G401 (cell line): ENCODE results near the gene KCNN4. TPM values are rescaled to one million over a fixed set of nuclear protein-coding genes. Genes with fewer than 3 reads are reported as not detected.
"Not testable (repeated sequence)": the region's sequence is repeated elsewhere in the genome, so short reads cannot be mapped to it uniquely, and the experiment has no call there.

ENCODE experiments used
- DNase-seq: peaks from one replicate; pipeline ENCODE4 v3.0.0-alpha.2; 2015; ENCODE audit warnings: low spot score
- in situ Hi-C: cut with HindIII; loops from 2 replicates; pipeline ENCODE4 v1.10.0; 2016; ENCODE audit warnings: low sequenced_read_pairs, mixed read lengths
- total RNA-seq: library from RNA; depleted of rRNA; stranded (reverse); fragments of >200 nt; shearing (Covaris generic); gene quantifications from 2 replicates; pipeline ENCODE4 v1.2.3, GENCODE V29; 2014; rRNA removed

KCNN4 gene
- total RNA-seq, result 4.2 and 5.7 TPM in 2 replicates

GRCh38 chr19:43780706-43781525 lies at the start of gene KCNN4:
TSS of gene KCNN4 (minus strand) at chr19:43780973. CDS start at chr19:43780861, 112 bp downstream.
- DNase-seq, result no peak
- in situ Hi-C loops, result no loop called here

- DNase-seq, result peak; percentile 98
- in situ Hi-C loops, result no loop called here
These were observed 46.3 kb upstream of the KCNN4 start, which contains the start of gene ZNF283 for GRCh38 chr19:43826787-43827754. TSS of gene ZNF283 (plus strand) at chr19:43827321. CDS start at chr19:43833505, 6,184 bp downstream.

GRCh38 chr19:43824572-43824971 lies 43.8 kb upstream of the KCNN4 start:
- DNase-seq, in situ Hi-C loops: not testable (repeated sequence)

- in situ Hi-C loops, DNase-seq: not testable (repeated sequence)
These were observed 43.1 kb upstream of the KCNN4 start for GRCh38 chr19:43823856-43824255.

GRCh38 chr19:43820884-43821215 lies 40.1 kb upstream of the KCNN4 start:
- DNase-seq, result no peak
- in situ Hi-C loops, result no loop called here

GRCh38 chr19:43820098-43820883 lies 39.5 kb upstream of the KCNN4 start:
- in situ Hi-C loops, result no loop called here
- DNase-seq, result peak; percentile 32

GRCh38 chr19:43818500-43818899 lies 37.7 kb upstream of the KCNN4 start:
- no peak for DNase-seq

GRCh38 chr19:43817454-43817853 lies 36.7 kb upstream of the KCNN4 start:
- in situ Hi-C loops, DNase-seq: not testable (repeated sequence)

More at GRCh38 chr19:43818500-43818899, 37.7 kb upstream of the KCNN4 start:
- in situ Hi-C loops, result no loop called here

- in situ Hi-C loops, result no loop called here
- no peak for DNase-seq
These were observed 34.0 kb upstream of the KCNN4 start for GRCh38 chr19:43814663-43815352.

GRCh38 chr19:43812688-43813087 lies 31.9 kb upstream of the KCNN4 start:
- DNase-seq, result no peak
- in situ Hi-C loops, result no loop called here

- in situ Hi-C loops, result no loop called here
- DNase-seq, result no peak
These were observed 31.5 kb upstream of the KCNN4 start for GRCh38 chr19:43812259-43812658.

- in situ Hi-C loops, result no loop called here
- no peak for DNase-seq
These were observed 31.1 kb upstream of the KCNN4 start for GRCh38 chr19:43811837-43812236.

- peak; percentile 60 for DNase-seq
- in situ Hi-C loops, result no loop called here
These were observed 29.3 kb upstream of the KCNN4 start for GRCh38 chr19:43809762-43810696.

- in situ Hi-C loops, result no loop called here
- no peak for DNase-seq
These were observed 26.9 kb upstream of the KCNN4 start for GRCh38 chr19:43807651-43808050.

- no peak for DNase-seq
- in situ Hi-C loops, result no loop called here
These were observed 26.1 kb upstream of the KCNN4 start for GRCh38 chr19:43806848-43807247.

- in situ Hi-C loops, DNase-seq: not testable (repeated sequence)
These were observed 25.6 kb upstream of the KCNN4 start for GRCh38 chr19:43806401-43806800.

GRCh38 chr19:43804432-43804831 lies 23.7 kb upstream of the KCNN4 start:
- DNase-seq, result no peak
- in situ Hi-C loops, result no loop called here
